ENCODE results near the gene ADGRA3.

The ADGRA3 gene

DNA sequence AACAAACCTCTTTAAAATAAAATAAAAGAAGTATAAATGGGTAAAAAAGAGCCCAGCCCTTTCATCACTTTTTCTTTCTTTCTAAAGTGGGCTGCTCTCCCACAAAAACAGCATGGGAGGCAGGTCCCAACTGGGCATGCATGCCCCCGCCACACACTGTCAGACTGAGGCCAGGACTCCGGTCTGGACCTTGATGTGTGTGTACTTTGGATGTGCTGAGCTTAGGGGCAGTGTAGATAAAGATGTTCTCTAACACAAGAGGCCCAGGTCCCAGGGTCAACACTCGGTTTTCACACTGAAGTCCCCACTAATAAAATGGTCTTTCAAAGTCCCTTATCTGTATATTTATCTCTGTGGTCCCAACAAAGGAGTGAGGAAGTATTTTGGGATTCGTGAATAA is 44.4 kb downstream of the ADGRA3 start:
- ChIA-PET CTCF (no interaction called here), POLR2A (no interaction called here)
- no peak overlapping the region for H3K4me3 ChIP-seq (ENCODE audit: low read depth, low read length)
- TF ChIP-seq ZNF530 (tag by site-specific recombination; IDR thresholded peaks at IDR 0.05; ENCODE audit: low read depth) = no peak
- no peak for TF ChIP-seq ZNF416 (tag by site-specific recombination; IDR thresholded peaks at IDR 0.05)
- TF ChIP-seq ZNF548 (tag by site-specific recombination; IDR thresholded peaks at IDR 0.05) = no peak
- TF ChIP-seq, protein P1, sequence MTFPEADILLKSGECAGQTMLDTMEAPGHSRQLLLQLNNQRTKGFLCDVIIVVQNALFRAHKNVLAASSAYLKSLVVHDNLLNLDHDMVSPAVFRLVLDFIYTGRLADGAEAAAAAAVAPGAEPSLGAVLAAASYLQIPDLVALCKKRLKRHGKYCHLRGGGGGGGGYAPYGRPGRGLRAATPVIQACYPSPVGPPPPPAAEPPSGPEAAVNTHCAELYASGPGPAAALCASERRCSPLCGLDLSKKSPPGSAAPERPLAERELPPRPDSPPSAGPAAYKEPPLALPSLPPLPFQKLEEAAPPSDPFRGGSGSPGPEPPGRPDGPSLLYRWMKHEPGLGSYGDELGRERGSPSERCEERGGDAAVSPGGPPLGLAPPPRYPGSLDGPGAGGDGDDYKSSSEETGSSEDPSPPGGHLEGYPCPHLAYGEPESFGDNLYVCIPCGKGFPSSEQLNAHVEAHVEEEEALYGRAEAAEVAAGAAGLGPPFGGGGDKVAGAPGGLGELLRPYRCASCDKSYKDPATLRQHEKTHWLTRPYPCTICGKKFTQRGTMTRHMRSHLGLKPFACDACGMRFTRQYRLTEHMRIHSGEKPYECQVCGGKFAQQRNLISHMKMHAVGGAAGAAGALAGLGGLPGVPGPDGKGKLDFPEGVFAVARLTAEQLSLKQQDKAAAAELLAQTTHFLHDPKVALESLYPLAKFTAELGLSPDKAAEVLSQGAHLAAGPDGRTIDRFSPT (tag by site-specific recombination; IDR thresholded peaks at IDR 0.05) = no peak
- no peak for TF ChIP-seq BCL11B (tag by site-specific recombination; IDR thresholded peaks at IDR 0.05; ENCODE audit: low read depth)
- no peak for TF ChIP-seq ZNF521 (tag by site-specific recombination; IDR thresholded peaks at IDR 0.05)
- TF ChIP-seq ZBTB1 (tag by site-specific recombination; IDR thresholded peaks at IDR 0.05) = no peak
- TF ChIP-seq, protein P2, sequence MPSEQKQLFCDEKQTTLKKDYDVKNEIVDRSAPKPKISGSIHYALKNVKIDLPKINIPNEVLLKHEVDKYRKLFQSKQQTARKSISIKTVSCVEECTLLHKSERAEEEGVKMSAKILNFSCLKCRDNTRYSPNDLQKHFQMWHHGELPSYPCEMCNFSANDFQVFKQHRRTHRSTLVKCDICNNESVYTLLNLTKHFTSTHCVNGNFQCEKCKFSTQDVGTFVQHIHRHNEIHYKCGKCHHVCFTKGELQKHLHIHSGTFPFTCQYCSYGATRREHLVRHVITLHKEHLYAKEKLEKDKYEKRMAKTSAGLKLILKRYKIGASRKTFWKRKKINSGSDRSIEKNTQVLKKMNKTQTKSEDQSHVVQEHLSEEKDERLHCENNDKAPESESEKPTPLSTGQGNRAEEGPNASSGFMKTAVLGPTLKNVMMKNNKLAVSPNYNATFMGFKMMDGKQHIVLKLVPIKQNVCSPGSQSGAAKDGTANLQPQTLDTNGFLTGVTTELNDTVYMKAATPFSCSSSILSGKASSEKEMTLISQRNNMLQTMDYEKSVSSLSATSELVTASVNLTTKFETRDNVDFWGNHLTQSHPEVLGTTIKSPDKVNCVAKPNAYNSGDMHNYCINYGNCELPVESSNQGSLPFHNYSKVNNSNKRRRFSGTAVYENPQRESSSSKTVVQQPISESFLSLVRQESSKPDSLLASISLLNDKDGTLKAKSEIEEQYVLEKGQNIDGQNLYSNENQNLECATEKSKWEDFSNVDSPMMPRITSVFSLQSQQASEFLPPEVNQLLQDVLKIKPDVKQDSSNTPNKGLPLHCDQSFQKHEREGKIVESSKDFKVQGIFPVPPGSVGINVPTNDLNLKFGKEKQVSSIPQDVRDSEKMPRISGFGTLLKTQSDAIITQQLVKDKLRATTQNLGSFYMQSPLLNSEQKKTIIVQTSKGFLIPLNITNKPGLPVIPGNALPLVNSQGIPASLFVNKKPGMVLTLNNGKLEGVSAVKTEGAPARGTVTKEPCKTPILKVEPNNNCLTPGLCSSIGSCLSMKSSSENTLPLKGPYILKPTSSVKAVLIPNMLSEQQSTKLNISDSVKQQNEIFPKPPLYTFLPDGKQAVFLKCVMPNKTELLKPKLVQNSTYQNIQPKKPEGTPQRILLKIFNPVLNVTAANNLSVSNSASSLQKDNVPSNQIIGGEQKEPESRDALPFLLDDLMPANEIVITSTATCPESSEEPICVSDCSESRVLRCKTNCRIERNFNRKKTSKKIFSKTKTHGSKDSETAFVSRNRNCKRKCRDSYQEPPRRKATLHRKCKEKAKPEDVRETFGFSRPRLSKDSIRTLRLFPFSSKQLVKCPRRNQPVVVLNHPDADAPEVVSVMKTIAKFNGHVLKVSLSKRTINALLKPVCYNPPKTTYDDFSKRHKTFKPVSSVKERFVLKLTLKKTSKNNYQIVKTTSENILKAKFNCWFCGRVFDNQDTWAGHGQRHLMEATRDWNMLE (tag by site-specific recombination; conservative IDR thresholded peaks at IDR 0.05; ENCODE audit: low read depth) = no peak
- no peak for TF ChIP-seq ZNF211 (tag by site-specific recombination; IDR thresholded peaks at IDR 0.05; ENCODE audit: low read depth)
- TF ChIP-seq ZNF274 (IDR thresholded peaks at IDR 0.05; ENCODE audit: low read length) = no peak
- TF ChIP-seq ZNF274 (tag by site-specific recombination; IDR thresholded peaks at IDR 0.05; ENCODE audit: borderline replicate concordance) = no peak
- TF ChIP-seq ZNF555 (tag by site-specific recombination; conservative IDR thresholded peaks at IDR 0.05) = no peak
- TF ChIP-seq ZNF366 (tag by site-specific recombination; conservative IDR thresholded peaks at IDR 0.05) = no peak
- no peak for TF ChIP-seq KLF10 (tag by site-specific recombination; IDR thresholded peaks at IDR 0.05)
- no peak for TF ChIP-seq ZNF558 (tag by site-specific recombination; IDR thresholded peaks at IDR 0.05)
- TF ChIP-seq ZNF768 (tag by site-specific recombination; IDR thresholded peaks at IDR 0.05) = no peak
- TF ChIP-seq FEZF1 (tag by site-specific recombination; IDR thresholded peaks at IDR 0.05) = no peak
- no peak overlapping the region for H3K27ac ChIP-seq (ENCODE audit: extremely low read depth, low read depth, low read length)
- H3K36me3 ChIP-seq (ENCODE audit: control insufficient read depth in 2 of 2, insufficient read depth in 1 of 2, low read length in 2 of 2) = peaks cover 0 to 9% of the 10 kb centered on the region in 2 experiments; a peak in 1 of 3 replicates
- H3K4me1 ChIP-seq (ENCODE audit: control insufficient read depth, insufficient read depth, low read length) = no peaks in the 10 kb centered on the region
- H3K9me3 ChIP-seq (ENCODE audit: control insufficient read depth, insufficient read depth, low read depth, low read length) = no peaks in the 10 kb centered on the region

DNA sequence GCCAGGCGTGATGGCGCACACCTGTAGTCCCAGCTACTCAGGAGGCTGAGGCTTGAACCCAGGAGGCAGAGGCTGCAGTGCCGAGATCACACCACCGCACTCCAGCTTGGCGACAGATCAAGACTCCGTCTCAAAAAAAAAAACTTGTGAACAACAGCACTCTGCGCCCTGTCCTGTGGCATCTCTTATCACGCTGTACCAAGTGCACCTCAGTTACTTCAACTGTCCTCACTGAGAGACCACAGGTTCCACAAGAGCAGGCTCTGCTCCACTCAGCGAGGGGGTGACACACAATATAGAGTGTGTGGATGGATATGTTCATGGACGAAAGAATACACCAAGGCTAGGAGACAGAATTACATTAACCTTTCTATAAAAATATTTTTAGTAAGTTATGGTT is 49.3 kb downstream of the ADGRA3 start:
- Histone ChIP-seq H3K9me3 (ENCODE audit: control insufficient read depth, insufficient read depth, low read depth, low read length) (no peaks in the 10 kb centered on the region), H3K27ac (ENCODE audit: extremely low read depth, low read depth, low read length) (no peak overlapping the region), H3K4me3 (ENCODE audit: low read depth, low read length) (no peak overlapping the region), H3K4me1 (ENCODE audit: control insufficient read depth, insufficient read depth, low read length) (no peaks in the 10 kb centered on the region), H3K36me3 (ENCODE audit: control insufficient read depth in 2 of 2, insufficient read depth in 1 of 2, low read length in 2 of 2) (peaks cover 0 to 9% of the 10 kb centered on the region in 2 experiments; a peak in 1 of 3 replicates)
- TF ChIP-seq ZNF610 (tag by site-specific recombination; IDR thresholded peaks at IDR 0.05; ENCODE audit: borderline replicate concordance) = no peak
- ChIA-PET CTCF (no interaction called here), POLR2A (no interaction called here)

All from HEK293 (cell line).